GM21528 (cell line): ENCODE data around the gene ZFAND2A.
A peak's percentile ranks its signal among the peaks of the same experiment; 100 is the strongest.
"Not testable (repeated sequence)": the region's sequence is repeated elsewhere in the genome, so short reads cannot be mapped to it uniquely, and the experiment has no call there.

Experiments used
- ATAC-seq: cut with Tn5 transposase; IDR thresholded peaks from one replicate; pipeline ENCODE4 v1.9.1; 2021; ENCODE audit warnings: mild to moderate bottlenecking, moderate library complexity; ENCODE audit not compliant: unreplicated experiment, low FRiP score

The ZFAND2A gene

GRCh38 chr7:1175967-1176851 lies 16.2 kb upstream of the ZFAND2A start:
- no peak for ATAC-seq

- no peak for ATAC-seq
Measured at GRCh38 chr7:1175597-1175966, 15.6 kb upstream of the ZFAND2A start.

- no peak for ATAC-seq
Measured at GRCh38 chr7:1174881-1175596, 15.0 kb upstream of the ZFAND2A start.

- no peak for ATAC-seq
Measured at GRCh38 chr7:1174002-1174401, 14.0 kb upstream of the ZFAND2A start.

GRCh38 chr7:1172666-1173523 lies 12.9 kb upstream of the ZFAND2A start:
- ATAC-seq: no peak

- not testable (repeated sequence) for ATAC-seq
Measured at GRCh38 chr7:1171516-1171915, 11.5 kb upstream of the ZFAND2A start.

- no peak for ATAC-seq
Measured at GRCh38 chr7:1170741-1171501, 10.9 kb upstream of the ZFAND2A start.

- ATAC-seq: peak; percentile 81
Measured at GRCh38 chr7:1169409-1170368, 9.7 kb upstream of the ZFAND2A start.

GRCh38 chr7:1168422-1168821 lies 8.4 kb upstream of the ZFAND2A start:
- no peak for ATAC-seq

- ATAC-seq: no peak
Measured at GRCh38 chr7:1164436-1164835, 4.4 kb upstream of the ZFAND2A start.

- ATAC-seq: no peak
Measured at GRCh38 chr7:1163121-1163520, 3.1 kb upstream of the ZFAND2A start.

GRCh38 chr7:1160670-1161021 lies 650 bp upstream of the ZFAND2A start:
- ATAC-seq: peak; percentile 26

- ATAC-seq: not testable (repeated sequence)
Measured at GRCh38 chr7:1159231-1159630, 765 bp downstream of the ZFAND2A start.

- no peak for ATAC-seq
Measured at GRCh38 chr7:1158203-1159126, 1.5 kb downstream of the ZFAND2A start.

GRCh38 chr7:1156782-1157535 lies 3.0 kb downstream of the ZFAND2A start:
- no peak for ATAC-seq

- ATAC-seq: not testable (repeated sequence)
Measured at GRCh38 chr7:1155818-1156781, 3.9 kb downstream of the ZFAND2A start.
